Endothelial cell of umbilical vein (primary cell): Measurements from ENCODE around the gene RENBP. TPM values are rescaled to one million over a fixed set of nuclear protein-coding genes. Genes with fewer than 3 reads are reported as not detected.

Experiments
- BruUV-seq: library from RNA; stranded (reverse); fragments of 400-500 nt; replicated peaks from 2 replicates; lab custom pipeline; 2021; lab: Mats Ljungman, UMichigan
- CTCF ChIA-PET: fragments of 300-600, 350-600 bp; sonication (Branson Sonifier 250); formaldehyde crosslinking; loops from one replicate; lab custom pipeline; 2021; ENCODE audit warnings: antibody characterized with exemption, inconsistent platforms; lab: Charles Lee
- POLR2A ChIA-PET: fragments of 300-600, 350-600 bp; sonication (Branson Sonifier 250); formaldehyde crosslinking; loops from one replicate; lab custom pipeline; 2021; ENCODE audit warnings: antibody characterized with exemption, inconsistent platforms; lab: Charles Lee
- DNase-seq: peaks from one replicate; pipeline ENCODE4 v3.0.0-alpha.2; 2011; ENCODE audit warnings: low read depth, low spot score
- FAIRE-seq: peaks from 2 replicates; lab custom pipeline; 2011; peaks lifted over from hg19 to GRCh38; lab: Jason Lieb, UNC
- H2AFZ ChIP-seq: 2 replicates; pipeline ENCODE4 v1.6.0; 2012; ENCODE audit warnings: low read depth, low read length, control low read depth, inconsistent platforms
- H3K27ac ChIP-seq: 2 replicates; pipeline ENCODE4 v1.5.1; 2011; ENCODE audit warnings: low read depth, mild to moderate bottlenecking, control low read depth, low read length, moderate library complexity; ENCODE audit not compliant: insufficient read depth
- H3K27me3 ChIP-seq, 2 experiments: 2 replicates each; pipeline versions ENCODE4 v1.6.0 to v1.6.1; 2011; ENCODE audit warnings: low read length in 2 of 2, mixed read lengths in 1 of 2; ENCODE audit not compliant: control insufficient read depth in 2 of 2, insufficient read depth in 2 of 2
- H3K36me3 ChIP-seq, 2 experiments: 2 replicates in 1 of 2; 3 replicates in 1 of 2; pipeline ENCODE4 v1.5.1; 2011; ENCODE audit warnings: low read length in 2 of 2, mild to moderate bottlenecking in 1 of 2, moderate library complexity in 1 of 2; ENCODE audit not compliant: control insufficient read depth in 2 of 2, insufficient read depth in 2 of 2; ENCODE audit errors: extremely low read depth in 1 of 2
- H3K4me1 ChIP-seq: 3 replicates; pipeline ENCODE4 v1.5.1; 2011; ENCODE audit warnings: mild to moderate bottlenecking, low read length; ENCODE audit not compliant: control insufficient read depth, insufficient read depth; ENCODE audit errors: extremely low read depth
- H3K4me2 ChIP-seq: 2 replicates; pipeline ENCODE4 v1.6.1; 2011; ENCODE audit warnings: low read length, control low read depth, mixed read lengths; ENCODE audit not compliant: insufficient read depth
- H3K4me3 ChIP-seq, 3 experiments: fragments of 200-600 bp in 1 of 3; sonication (generic), shearing (Covaris generic) in 1 of 3; replicated peaks in 1 of 3; 2 replicates each; pipeline ENCODE4 v1.5.1; 2011 to 2016; ENCODE audit warnings: control low read depth in 3 of 3, low read length in 3 of 3, mild to moderate bottlenecking in 2 of 3, inconsistent platforms in 1 of 3, low read depth in 1 of 3, moderate library complexity in 1 of 3; ENCODE audit not compliant: insufficient read depth in 1 of 3
- H3K79me2 ChIP-seq: 2 replicates; pipeline ENCODE4 v1.6.0; 2012; ENCODE audit warnings: low read length, inconsistent platforms; ENCODE audit not compliant: control insufficient read depth, insufficient read depth
- H3K9ac ChIP-seq: replicated peaks from 2 replicates; pipeline ENCODE3; 2011; ENCODE audit warnings: low read length, control low read depth; ENCODE audit not compliant: insufficient read depth; ENCODE audit errors: extremely low read depth
- H3K9me1 ChIP-seq: replicated peaks from 3 replicates; pipeline ENCODE4 v1.6.0; 2011; ENCODE audit warnings: mild to moderate bottlenecking, low read length; ENCODE audit not compliant: control insufficient read depth, insufficient read depth; ENCODE audit errors: extremely low read depth
- H3K9me3 ChIP-seq: replicated peaks from 2 replicates; pipeline ENCODE4 v1.5.1; 2012; ENCODE audit warnings: low read length, inconsistent platforms; ENCODE audit not compliant: control insufficient read depth, insufficient read depth
- H4K20me1 ChIP-seq: replicated peaks from 2 replicates; pipeline ENCODE3; 2011; ENCODE audit warnings: mild to moderate bottlenecking, low read length; ENCODE audit not compliant: control insufficient read depth, insufficient read depth; ENCODE audit errors: extremely low read depth
- FOS ChIP-seq: IDR thresholded peaks from 2 replicates; pipeline ENCODE4 v1.6.1; 2011; ENCODE audit warnings: mild to moderate bottlenecking, low read length, moderate library complexity, borderline replicate concordance; ENCODE audit not compliant: insufficient read depth
- JUN ChIP-seq: IDR thresholded peaks from 2 replicates; pipeline ENCODE4 v1.6.1; 2011; ENCODE audit warnings: borderline replicate concordance, low read depth; ENCODE audit not compliant: insufficient read length, insufficient read depth
- POLR2A ChIP-seq: IDR thresholded peaks from 2 replicates; pipeline ENCODE4 v1.6.1; 2012; ENCODE audit warnings: low read depth, mild to moderate bottlenecking, control low read depth, low read length
- POLR2AphosphoS5 ChIP-seq: IDR thresholded peaks from 2 replicates; pipeline ENCODE4 v1.6.1; 2012; ENCODE audit warnings: low read depth, mild to moderate bottlenecking, control low read depth, low read length, moderate library complexity; ENCODE audit not compliant: insufficient read depth
- dilution Hi-C: fragments of 300-500 bp; cut with MboI; formaldehyde crosslinking; loops from one replicate; pipeline ENCODE4 v1.15.0; 2019; ENCODE audit warnings: low sequenced_read_pairs; ENCODE audit not compliant: extremely low pct_ligation_motif_present
- intact Hi-C: fragments of 100-400 bp; cut with micrococcal nuclease; formaldehyde crosslinking; loops from one replicate; pipeline ENCODE4 v1.10.0; 2022
- polyA plus RNA-seq, 4 experiments: library from polyadenylated mRNA; depleted of rRNA in 3 of 4; stranded (reverse) in 3 of 4; unstranded in 1 of 4; fragments of >200 nt; gene quantifications; 2 replicates each; pipeline versions ENCODE4 v1.2.1 to v1.2.3, GENCODE V29; 2011 to 2012; ENCODE audit warnings: missing spikeins in 1 of 4
- total RNA-seq: library from RNA; stranded (reverse); gene quantifications from 2 replicates; pipeline ENCODE4 v1.2.3, GENCODE V29; 2021
- TF ChIP-seq, protein P1 (sequence below), 2 donors: IDR thresholded peaks; 1 replicate in 1 of 2; 2 replicates in 1 of 2; pipeline ENCODE4 v1.5.1; 2011; ENCODE audit warnings: low read length in 2 of 2, mild to moderate bottlenecking in 2 of 2, moderate library complexity in 2 of 2, control low read depth in 1 of 2, inconsistent platforms in 1 of 2, low read depth in 1 of 2; ENCODE audit not compliant: insufficient read depth in 1 of 2; ENCODE audit errors: extremely low read depth in 1 of 2
- TF ChIP-seq, protein P2 (sequence below): IDR thresholded peaks from 2 replicates; pipeline ENCODE4 v1.6.1; 2011; ENCODE audit not compliant: insufficient read depth, insufficient read length

RENBP gene
- total and polyA plus RNA-seq, 2 donors (not counting 3 experiments of a cell fraction or from before 2014, with no cell fraction given): 8.0 to 16.0 TPM

DNA sequence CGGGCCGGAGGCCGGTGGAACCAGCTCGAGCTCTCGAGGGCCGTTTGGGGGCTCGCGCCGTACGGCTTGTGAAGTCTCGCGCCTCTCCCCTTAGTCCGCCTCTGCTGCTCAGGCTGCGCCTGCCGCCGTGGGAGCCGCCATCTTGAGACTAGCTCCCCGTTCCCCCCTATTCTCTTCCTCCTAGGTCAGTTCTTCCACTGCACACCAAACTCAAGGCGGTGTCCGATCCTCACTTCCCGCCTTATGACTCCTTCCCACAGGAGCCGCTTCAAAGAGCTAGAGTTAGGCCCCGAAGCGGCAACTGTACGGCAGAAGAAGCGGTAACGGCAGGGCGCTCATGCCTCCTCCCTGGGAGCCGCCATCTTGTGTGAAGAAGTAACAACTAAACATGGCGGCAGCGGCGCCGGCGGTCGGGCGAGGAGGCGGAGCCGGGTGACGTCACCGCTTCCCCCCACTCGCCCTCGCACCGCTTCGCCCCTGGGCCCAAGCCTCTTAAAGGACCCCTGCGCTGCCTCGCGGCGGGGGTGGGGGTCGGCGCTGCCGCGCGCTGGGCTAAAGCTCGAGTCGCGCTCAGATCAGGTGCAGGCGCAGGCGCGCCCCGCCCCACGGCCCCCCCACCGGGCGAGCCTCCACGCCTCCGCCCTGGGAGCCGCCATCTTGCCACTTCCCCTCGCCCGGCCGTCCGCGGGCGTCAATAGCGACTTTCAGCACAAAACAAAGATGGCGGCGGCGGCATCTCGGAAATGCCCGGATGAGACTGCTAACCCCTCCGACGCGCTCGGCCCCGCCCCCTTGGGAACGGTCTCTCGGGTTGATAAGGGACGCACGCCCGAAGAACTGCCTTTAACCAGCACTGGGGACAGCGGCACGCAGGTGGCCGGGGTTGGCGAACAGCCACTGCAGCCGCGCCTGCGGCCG lies 27.3 kb upstream of the RENBP start, which contains the start of gene HCFC1:
Gene HCFC1 (minus strand): TSS at position 369 of the 918 bp plus-strand sequence. CDS start 978 bp downstream, outside the sequence.
- Histone ChIP-seq H3K27ac (peak within 1 kb of the TSS; percentile 98), H3K4me1 (peaks cover 45% of the 10 kb centered on the region), H4K20me1 (no peaks in the 10 kb centered on the region), H3K79me2 (peaks cover 46% of the 10 kb centered on the region), H3K36me3 (no peaks in the 10 kb centered on the region), H3K4me2 (peak within 1 kb of the TSS; percentile 37), H3K4me3 (peak within 1 kb of the TSS; percentile 47 to 76 (median 74)), H3K27me3 (no peaks in the 10 kb centered on the region), H2AFZ (no peak within 1 kb of the TSS), H3K9me3 (no peaks in the 10 kb centered on the region), H3K9me1 (no peaks in the 10 kb centered on the region), H3K9ac (peak within 1 kb of the TSS; percentile 97)
- TF ChIP-seq POLR2A (no peak), FOS (no peak), JUN (peak; percentile 27), POLR2AphosphoS5 (peak; percentile 20)
- TF ChIP-seq, protein P1, sequence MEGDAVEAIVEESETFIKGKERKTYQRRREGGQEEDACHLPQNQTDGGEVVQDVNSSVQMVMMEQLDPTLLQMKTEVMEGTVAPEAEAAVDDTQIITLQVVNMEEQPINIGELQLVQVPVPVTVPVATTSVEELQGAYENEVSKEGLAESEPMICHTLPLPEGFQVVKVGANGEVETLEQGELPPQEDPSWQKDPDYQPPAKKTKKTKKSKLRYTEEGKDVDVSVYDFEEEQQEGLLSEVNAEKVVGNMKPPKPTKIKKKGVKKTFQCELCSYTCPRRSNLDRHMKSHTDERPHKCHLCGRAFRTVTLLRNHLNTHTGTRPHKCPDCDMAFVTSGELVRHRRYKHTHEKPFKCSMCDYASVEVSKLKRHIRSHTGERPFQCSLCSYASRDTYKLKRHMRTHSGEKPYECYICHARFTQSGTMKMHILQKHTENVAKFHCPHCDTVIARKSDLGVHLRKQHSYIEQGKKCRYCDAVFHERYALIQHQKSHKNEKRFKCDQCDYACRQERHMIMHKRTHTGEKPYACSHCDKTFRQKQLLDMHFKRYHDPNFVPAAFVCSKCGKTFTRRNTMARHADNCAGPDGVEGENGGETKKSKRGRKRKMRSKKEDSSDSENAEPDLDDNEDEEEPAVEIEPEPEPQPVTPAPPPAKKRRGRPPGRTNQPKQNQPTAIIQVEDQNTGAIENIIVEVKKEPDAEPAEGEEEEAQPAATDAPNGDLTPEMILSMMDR (IDR thresholded peaks at IDR 0.05; ENCODE audit: extremely low read depth in 1 of 2, insufficient read depth in 1 of 2, low read depth in 1 of 2, low read length in 2 of 2): no peak
- TF ChIP-seq, protein P2, sequence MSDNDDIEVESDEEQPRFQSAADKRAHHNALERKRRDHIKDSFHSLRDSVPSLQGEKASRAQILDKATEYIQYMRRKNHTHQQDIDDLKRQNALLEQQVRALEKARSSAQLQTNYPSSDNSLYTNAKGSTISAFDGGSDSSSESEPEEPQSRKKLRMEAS: no peak
- DNase-seq: peak; percentile 87
- intact Hi-C loops: loop anchor here (1.0 kb wide), 4 partner anchors 43 to 407 kb away; partner anchors contain the start of genes IRAK1 and MECP2
- ChIA-PET POLR2A (interaction anchor here (1.3 kb wide), 1 partner anchor 47 kb away, joined by 3 read pairs; no protein-coding TSS in a partner anchor), CTCF (interaction anchor here (1.0 to 1.2 kb wide), 3 partner anchors 9 to 403 kb away, joined by 3 read pairs; partner anchors contain the start of gene FLNA)
- FAIRE-seq: peak; percentile 97
- BruUV-seq: TSS peak; percentile 80
- dilution Hi-C loops: no loop called here
